GM15510 (cell line): Measurements from ENCODE around the gene SLC7A6.
A peak's percentile ranks its signal among the peaks of the same experiment; 100 is the strongest.

Experiments used
- POLR2A ChIP-seq: IDR thresholded peaks from 3 replicates; pipeline ENCODE4 v1.6.1; 2011; ENCODE audit warnings: borderline replicate concordance; ENCODE audit not compliant: insufficient read length; ENCODE audit errors: extremely low read depth

The SLC7A6 gene

DNA sequence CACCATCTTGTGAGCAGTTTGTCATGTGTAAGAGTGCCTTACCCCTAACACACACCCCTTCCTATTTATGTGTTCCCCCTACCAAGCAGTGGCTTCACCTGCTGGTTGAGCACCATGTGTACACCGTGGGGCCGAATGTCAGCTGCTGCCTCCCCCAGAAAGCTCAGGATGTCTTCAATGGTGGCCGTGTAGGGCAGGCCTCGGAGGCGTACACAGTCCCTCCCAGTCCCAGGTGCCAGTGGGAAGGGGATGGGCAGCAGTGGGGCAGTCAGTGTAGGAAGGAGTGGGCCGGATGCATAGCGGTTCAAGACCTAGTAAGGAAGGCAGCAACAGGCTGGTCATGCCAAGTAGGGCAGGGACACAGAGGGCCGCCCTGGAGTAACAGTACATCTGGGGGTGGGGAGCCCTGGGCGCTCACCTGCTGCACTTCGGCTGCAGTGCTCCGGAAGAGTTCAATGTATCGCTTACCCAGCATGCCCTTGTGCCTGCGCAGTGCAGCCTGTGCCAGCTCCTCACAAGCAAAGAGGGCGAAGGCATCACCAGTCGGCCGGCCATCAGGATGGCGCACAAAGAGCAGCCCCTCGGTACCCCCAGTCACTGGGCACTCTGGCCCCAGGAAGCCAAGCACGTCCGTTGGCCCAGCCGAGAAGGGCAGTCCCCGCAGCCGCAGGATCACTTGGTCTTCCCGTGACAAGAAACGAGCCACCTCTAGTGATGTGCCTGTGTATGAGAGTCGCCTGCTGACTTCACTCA, 32.8 kb upstream of the SLC7A6 start:
- no peak for TF ChIP-seq POLR2A

DNA sequence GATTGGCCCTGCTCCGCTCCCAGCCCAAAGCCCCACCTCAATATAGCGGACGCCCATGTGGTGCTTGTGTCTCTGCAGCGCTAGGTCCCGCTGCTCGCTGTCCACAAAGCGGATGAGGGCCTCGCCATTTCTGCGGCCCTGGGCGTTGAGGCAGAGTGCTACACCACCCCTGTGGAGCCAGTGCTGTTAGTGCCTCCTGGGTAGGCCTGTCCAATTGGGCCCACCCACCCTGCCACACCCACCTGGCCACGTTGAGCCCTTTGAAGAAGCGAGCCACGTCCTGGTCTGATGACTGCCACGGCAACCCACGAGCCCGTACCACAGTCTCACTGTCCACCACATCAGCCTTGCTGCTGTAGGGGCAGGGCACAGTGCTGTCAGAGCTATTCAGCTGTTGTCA, 32.0 kb upstream of the SLC7A6 start:
- no peak for TF ChIP-seq POLR2A

DNA sequence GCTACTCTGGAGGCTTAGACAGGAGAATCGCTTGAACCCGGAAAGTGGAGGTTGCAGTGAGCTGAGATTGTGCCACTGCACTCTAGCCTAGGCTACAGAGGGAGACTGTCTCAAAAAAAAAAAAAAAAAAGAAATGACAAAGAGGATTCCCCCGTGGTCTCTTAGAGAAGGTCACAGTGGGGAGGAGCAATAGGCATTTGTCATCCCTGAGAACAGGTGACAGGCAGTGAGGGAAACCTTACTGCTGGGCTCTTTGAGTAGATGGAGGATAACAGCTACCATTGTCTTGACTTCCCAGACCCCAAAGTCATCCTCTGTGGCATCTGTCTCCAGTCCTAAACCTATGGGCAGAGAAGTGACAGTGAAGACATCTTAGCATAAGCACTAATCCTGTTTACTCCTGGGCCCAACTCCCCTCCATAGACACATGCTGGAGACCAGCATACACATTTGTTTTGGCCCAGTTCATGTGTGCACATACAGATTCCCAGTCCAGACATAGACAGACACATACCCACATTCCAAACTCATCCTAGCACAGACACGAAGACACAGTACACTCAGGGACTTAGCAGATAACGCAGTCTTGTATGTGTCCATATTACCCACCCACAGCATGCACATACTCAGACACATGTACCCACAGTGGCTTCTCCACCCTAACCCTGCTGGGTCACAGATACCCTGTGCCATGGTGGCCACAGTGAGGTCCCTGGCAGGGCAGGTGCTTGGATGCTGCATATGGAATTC, 31.1 kb upstream of the SLC7A6 start:
- TF ChIP-seq POLR2A = no peak

DNA sequence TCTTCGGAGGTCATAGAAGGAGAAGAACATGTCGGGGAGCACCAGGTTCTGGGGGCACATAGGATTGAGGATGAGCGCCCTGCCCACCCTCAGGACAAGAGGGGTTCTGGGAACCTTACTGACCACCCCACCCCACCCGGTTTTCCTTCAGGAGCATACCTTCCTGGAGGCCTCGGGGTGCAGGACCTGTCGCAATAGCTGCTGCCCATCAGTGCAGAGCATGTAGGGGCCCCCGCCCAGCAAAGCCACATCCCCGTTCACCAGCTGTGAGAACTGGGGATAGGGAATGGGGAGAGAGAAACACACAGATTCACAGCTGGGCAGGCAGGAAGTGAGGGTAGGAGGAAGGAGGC, 30.5 kb upstream of the SLC7A6 start:
- no peak for TF ChIP-seq POLR2A

GRCh38 chr16:68234188-68235107, 29.9 kb upstream of the SLC7A6 start:
- no peak for TF ChIP-seq POLR2A

- no peak for TF ChIP-seq POLR2A
These were observed 29.0 kb upstream of the SLC7A6 start for GRCh38 chr16:68235108-68235886.

GRCh38 chr16:68235887-68236136, 28.5 kb upstream of the SLC7A6 start, which contains the start of gene ESRP2:
Gene ESRP2, minus strand, starts transcription at chr16:68236127. Its CDS starts 82 bp downstream, at chr16:68236045.
- peak; percentile 3 for TF ChIP-seq POLR2A

GRCh38 chr16:68236137-68236825, 28.0 kb upstream of the SLC7A6 start:
- TF ChIP-seq POLR2A = peak; percentile 15

DNA sequence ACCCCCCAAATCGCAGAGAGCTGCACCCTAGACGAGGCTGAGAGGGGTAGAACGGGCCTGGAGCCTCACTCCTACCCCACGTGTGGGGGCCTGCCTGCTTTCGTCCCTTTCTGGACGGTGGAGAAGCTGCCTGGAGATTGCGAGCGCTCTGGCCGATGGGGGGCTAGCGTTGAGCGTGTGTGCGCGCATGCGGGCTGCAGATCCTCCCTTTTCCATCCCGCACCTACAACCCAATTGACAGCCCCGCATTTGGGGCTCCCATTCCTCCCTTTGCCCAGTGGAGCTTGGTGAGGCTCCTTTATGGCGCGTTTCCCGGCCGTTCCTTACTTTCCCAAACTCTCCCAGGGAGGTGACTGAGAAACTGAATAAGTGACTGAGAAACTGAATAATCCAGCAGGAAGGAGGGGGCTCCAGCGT, 27.5 kb upstream of the SLC7A6 start:
- no peak for TF ChIP-seq POLR2A

DNA sequence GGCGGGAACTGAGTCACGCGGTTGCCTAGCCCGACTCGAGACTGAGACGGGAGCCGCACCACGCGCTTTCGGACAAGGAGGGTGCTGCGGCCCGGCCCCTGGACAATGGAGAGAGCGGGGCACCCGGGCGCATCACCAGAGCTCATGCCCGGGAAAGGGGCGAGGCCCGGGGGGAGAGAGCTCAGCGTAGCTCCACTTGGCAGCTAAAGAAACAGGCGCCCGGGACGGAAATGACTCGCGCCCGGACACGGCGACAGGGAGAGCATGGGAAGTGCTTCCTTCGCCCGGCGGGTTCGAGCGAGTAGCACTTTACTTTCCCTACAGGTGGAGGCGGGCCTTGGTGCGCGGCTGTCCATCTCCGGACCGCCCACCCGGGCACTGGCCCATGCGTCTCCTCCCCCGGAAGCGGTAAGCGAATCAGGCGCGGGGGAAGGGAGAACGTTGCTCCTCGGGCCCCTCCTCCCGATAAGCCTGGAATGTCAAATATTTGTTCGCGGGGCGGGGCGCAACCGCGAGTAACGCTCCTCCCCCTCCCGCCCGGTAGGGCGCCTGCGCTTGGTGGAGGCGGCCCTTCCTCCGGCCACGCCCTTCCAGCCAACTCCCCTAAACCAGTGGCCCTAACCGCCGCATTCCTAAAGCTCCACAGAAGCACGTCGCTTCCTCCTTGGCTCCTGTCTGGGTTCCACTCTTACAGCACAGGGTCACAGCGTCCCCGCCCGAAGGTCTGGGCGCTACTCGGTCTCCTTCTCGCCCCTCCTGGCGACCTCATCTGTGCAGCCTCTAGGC, 26.9 kb upstream of the SLC7A6 start:
- peak; percentile 68 for TF ChIP-seq POLR2A

DNA sequence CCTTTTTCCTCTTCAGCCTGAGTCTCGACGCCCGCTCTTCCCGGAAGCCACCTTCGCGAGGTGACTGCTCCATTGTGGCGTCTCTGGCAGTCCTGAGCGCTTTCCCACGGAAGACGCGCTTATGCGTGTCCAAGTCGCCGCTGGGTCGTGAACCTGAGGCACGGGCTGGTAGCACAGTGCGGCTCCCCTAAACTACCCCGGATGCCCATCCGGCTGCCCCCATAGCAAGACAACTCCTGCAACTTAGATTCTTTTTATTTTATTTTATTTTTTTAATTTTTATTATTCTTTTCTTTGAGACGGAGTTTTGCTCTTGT, 26.3 kb upstream of the SLC7A6 start:
- no peak for TF ChIP-seq POLR2A

GRCh38 chr16:68242085-68242484, 22.2 kb upstream of the SLC7A6 start:
- no peak for TF ChIP-seq POLR2A
